ENCODE data around the gene CLPX.

Gene CLPX

DNA sequence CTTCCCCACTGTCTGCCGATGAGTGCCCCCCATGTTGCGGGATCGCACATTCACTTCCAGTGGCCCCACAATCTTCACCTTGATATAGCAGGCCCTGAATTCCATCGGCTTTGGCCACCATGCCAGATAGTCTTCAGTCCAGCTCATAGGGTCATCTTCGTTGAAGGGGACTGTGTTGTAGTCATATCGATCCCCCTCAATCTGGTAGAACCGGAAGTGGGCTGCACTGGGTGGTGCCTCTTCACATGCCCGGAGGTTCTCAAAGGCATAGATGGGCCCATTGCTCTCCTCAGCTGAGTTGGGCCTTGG lies 12.1 kb upstream of the CLPX start:
- H3K27me3 ChIP-seq (ENCODE audit: insufficient read depth, low read depth): no peaks in the 10 kb centered on the region
- H3K9ac ChIP-seq: no peak overlapping the region
- H3K4me3 ChIP-seq (IDR thresholded peaks at IDR 0.05; ENCODE audit: insufficient read depth, low read depth, low read length): no peak overlapping the region
- H3K4me2 ChIP-seq: no peak overlapping the region
- no peaks in the 10 kb centered on the region for H3K79me2 ChIP-seq (ENCODE audit: insufficient read depth, low read depth)
- H3K4me1 ChIP-seq (ENCODE audit: low read depth, poor library complexity, severe bottlenecking): no peaks in the 10 kb centered on the region
- no peak overlapping the region for H2AFZ ChIP-seq (ENCODE audit: low read depth)
- no peak overlapping the region for H3K27ac ChIP-seq
- TF ChIP-seq, protein P1, sequence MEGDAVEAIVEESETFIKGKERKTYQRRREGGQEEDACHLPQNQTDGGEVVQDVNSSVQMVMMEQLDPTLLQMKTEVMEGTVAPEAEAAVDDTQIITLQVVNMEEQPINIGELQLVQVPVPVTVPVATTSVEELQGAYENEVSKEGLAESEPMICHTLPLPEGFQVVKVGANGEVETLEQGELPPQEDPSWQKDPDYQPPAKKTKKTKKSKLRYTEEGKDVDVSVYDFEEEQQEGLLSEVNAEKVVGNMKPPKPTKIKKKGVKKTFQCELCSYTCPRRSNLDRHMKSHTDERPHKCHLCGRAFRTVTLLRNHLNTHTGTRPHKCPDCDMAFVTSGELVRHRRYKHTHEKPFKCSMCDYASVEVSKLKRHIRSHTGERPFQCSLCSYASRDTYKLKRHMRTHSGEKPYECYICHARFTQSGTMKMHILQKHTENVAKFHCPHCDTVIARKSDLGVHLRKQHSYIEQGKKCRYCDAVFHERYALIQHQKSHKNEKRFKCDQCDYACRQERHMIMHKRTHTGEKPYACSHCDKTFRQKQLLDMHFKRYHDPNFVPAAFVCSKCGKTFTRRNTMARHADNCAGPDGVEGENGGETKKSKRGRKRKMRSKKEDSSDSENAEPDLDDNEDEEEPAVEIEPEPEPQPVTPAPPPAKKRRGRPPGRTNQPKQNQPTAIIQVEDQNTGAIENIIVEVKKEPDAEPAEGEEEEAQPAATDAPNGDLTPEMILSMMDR (conservative IDR thresholded peaks at IDR 0.05; ENCODE audit: low read depth, low read length): no peak
- H4K20me1 ChIP-seq (ENCODE audit: insufficient read depth): no peaks in the 10 kb centered on the region
- no peaks in the 10 kb centered on the region for H3K36me3 ChIP-seq (ENCODE audit: insufficient read depth)

DNA sequence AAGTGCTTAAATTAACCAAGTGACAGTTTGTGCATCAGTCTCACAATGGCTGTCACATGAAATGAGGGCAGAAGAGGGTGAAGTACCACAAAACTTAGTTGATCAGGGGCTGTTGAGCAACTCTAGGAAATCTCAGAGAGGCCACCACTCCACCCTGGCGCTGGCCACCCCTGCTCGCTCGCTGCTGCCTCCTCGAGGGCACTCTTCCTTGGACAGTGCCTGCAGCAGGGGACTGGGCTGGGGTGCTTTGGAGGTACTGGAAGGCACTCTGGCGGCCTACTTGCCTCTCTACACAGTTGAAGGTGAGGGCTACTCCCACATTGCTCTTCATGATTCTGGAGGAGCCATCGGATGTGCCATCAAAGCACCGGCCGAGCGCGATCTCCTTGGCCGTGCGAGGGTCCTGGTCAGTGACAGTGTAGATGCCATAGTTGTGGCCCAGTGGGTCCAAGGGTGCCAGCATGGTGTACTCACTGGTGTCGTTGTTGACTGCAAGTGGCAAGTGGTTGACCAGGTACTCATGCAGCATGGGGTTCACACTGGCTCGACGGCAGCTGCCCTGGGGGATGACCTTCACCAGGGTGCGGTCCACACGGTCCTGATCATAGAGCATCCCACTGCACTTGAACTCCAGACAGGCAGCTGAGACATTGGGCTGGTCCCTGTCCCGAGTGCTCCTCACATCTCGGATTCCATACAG lies 11.6 kb upstream of the CLPX start:
- H3K4me1 ChIP-seq (ENCODE audit: low read depth, poor library complexity, severe bottlenecking): no peaks in the 10 kb centered on the region
- no peak overlapping the region for H2AFZ ChIP-seq (ENCODE audit: low read depth)
- H3K36me3 ChIP-seq (ENCODE audit: insufficient read depth): no peaks in the 10 kb centered on the region
- no peaks in the 10 kb centered on the region for H4K20me1 ChIP-seq (ENCODE audit: insufficient read depth)
- no peak overlapping the region for H3K4me3 ChIP-seq (IDR thresholded peaks at IDR 0.05; ENCODE audit: insufficient read depth, low read depth, low read length)
- no peaks in the 10 kb centered on the region for H3K27me3 ChIP-seq (ENCODE audit: insufficient read depth, low read depth)
- H3K79me2 ChIP-seq (ENCODE audit: insufficient read depth, low read depth): no peaks in the 10 kb centered on the region
- no peak overlapping the region for H3K9ac ChIP-seq
- H3K27ac ChIP-seq: no peak overlapping the region
- TF ChIP-seq, protein P1 (conservative IDR thresholded peaks at IDR 0.05; ENCODE audit: low read depth, low read length): no peak
- no peak overlapping the region for H3K4me2 ChIP-seq

DNA sequence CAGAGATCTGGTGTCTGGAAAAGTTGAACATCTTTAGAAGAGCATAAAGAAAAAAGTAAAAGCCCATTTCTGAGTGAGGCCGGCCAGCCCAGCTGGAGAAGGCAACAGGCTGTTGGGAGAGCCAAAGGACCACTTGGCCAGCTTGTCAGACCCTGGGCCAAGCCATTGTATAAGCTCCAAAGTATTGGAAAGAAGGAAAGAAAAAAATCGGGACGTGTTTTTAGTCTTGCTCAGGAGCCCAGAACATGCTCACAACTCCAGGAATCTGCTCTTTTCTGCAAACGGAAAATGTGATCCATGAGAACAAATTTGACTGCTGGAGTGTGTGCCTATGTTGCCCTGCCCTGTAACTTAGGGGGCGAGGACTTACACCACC lies 10.4 kb upstream of the CLPX start:
- TF ChIP-seq, protein P1 (conservative IDR thresholded peaks at IDR 0.05; ENCODE audit: low read depth, low read length): no peak
- H3K4me2 ChIP-seq: no peak overlapping the region
- no peaks in the 10 kb centered on the region for H4K20me1 ChIP-seq (ENCODE audit: insufficient read depth)
- no peak overlapping the region for H3K27ac ChIP-seq
- H3K4me1 ChIP-seq (ENCODE audit: low read depth, poor library complexity, severe bottlenecking): no peaks in the 10 kb centered on the region
- H3K4me3 ChIP-seq (IDR thresholded peaks at IDR 0.05; ENCODE audit: insufficient read depth, low read depth, low read length): no peak overlapping the region
- H3K9ac ChIP-seq: no peak overlapping the region
- H2AFZ ChIP-seq (ENCODE audit: low read depth): no peak overlapping the region
- no peaks in the 10 kb centered on the region for H3K36me3 ChIP-seq (ENCODE audit: insufficient read depth)
- H3K79me2 ChIP-seq (ENCODE audit: insufficient read depth, low read depth): no peaks in the 10 kb centered on the region
- no peaks in the 10 kb centered on the region for H3K27me3 ChIP-seq (ENCODE audit: insufficient read depth, low read depth)

DNA sequence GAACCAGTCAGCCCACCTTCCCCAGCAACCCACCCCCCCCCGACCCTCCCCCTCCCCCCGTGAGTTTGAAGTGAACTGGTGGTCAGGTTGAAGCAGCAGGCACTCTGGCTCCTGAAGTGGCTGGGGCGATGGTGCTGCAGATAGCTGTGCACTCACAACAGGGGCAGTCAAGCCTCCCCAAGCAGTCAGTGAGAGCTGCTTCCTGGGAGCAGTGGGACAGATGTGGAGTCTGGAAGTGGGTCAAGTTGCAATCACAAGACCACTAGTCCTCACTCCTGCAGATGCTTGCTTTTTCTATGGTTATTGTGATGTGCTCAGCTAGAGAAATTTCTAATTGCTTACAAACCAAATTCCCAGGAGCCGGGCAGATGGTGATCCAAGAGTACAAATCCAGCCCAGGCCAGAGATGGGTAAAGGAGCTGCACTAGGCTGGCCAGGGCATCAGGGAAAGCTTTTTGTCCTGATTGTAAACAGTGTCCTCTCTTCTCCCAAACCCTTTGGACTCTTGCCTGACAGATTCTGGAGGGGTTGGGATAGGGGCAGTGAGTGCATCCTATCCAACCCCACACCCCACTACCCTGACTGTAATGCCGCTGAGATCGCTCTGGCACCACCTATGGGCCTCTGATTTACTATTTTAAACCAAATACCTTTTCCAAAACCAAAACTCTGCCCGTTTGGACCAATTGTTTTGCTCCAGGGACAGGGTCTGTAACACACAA lies 9.8 kb upstream of the CLPX start:
- Histone ChIP-seq H4K20me1 (ENCODE audit: insufficient read depth) (no peaks in the 10 kb centered on the region), H3K4me3 (IDR thresholded peaks at IDR 0.05; ENCODE audit: insufficient read depth, low read depth, low read length) (no peak overlapping the region), H3K27me3 (ENCODE audit: insufficient read depth, low read depth) (no peaks in the 10 kb centered on the region), H2AFZ (ENCODE audit: low read depth) (no peak overlapping the region), H3K9ac (no peak overlapping the region), H3K4me1 (ENCODE audit: low read depth, poor library complexity, severe bottlenecking) (no peaks in the 10 kb centered on the region), H3K36me3 (ENCODE audit: insufficient read depth) (no peaks in the 10 kb centered on the region), H3K4me2 (no peak overlapping the region), H3K27ac (no peak overlapping the region), H3K79me2 (ENCODE audit: insufficient read depth, low read depth) (no peaks in the 10 kb centered on the region)
- TF ChIP-seq, protein P1 (conservative IDR thresholded peaks at IDR 0.05; ENCODE audit: low read depth, low read length): no peak

Data from KMS-11 (cell line).